ENCODE measurements around the gene RANGRF.

RANGRF gene

DNA sequence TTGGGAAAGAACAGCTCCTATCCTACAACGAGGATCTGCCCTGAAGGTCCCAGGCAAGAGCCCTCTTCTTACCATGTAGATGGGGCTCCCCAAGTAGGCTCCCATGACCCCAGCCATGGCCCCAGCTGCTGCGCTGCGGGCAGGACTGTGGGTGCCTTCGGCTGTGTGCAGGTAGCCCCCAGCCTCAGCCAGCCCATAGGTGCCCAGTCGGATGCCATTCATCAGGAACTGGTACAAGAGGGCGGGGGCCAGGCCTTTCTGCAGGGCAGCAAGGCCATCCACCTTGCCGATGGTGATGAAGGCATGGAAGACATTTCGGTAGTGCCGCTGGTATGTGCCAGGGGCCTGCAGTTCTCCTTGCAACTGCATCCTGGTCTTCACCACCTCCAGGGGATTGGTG is 5.9 kb downstream of the RANGRF start:
- CTCF ChIA-PET: interaction anchor here (0.6 kb wide), 1 partner anchor 35 kb away, joined by 4 read pairs; no protein-coding TSS in a partner anchor
- POLR2A ChIA-PET: interaction anchor here (1.0 to 3.4 kb wide), 14 partner anchors 15 to 171 kb away, joined by 3 to 52 read pairs (median 4); partner anchors contain the start of genes AURKB, CTC1, NDEL1 and PFAS
- TF ChIP-seq FOXM1 (IDR thresholded peaks at IDR 0.05; ENCODE audit: borderline replicate concordance) (no peak), ZNF384 (IDR thresholded peaks at IDR 0.05) (no peak), SP1 (IDR thresholded peaks at IDR 0.05) (no peak), FOXK2 (IDR thresholded peaks at IDR 0.05) (no peak), BHLHE40 (IDR thresholded peaks at IDR 0.05; ENCODE audit: borderline replicate concordance) (no peak), TARDBP (IDR thresholded peaks at IDR 0.05) (no peak), SUZ12 (IDR thresholded peaks at IDR 0.05) (no peak), LEF1 (IDR thresholded peaks at IDR 0.05; ENCODE audit: borderline replicate concordance) (no peak), L3MBTL2 (conservative IDR thresholded peaks at IDR 0.05) (no peak), NFRKB (IDR thresholded peaks at IDR 0.05) (no peak), ELF4 (IDR thresholded peaks at IDR 0.05) (no peak), FOXA1 (IDR thresholded peaks at IDR 0.05) (no peak), ARNT (IDR thresholded peaks at IDR 0.05) (no peak), HDGF (IDR thresholded peaks at IDR 0.05; ENCODE audit: borderline replicate concordance) (no peak), CTBP1 (IDR thresholded peaks at IDR 0.05; ENCODE audit: borderline replicate concordance) (no peak)
- TF ChIP-seq, protein P1, sequence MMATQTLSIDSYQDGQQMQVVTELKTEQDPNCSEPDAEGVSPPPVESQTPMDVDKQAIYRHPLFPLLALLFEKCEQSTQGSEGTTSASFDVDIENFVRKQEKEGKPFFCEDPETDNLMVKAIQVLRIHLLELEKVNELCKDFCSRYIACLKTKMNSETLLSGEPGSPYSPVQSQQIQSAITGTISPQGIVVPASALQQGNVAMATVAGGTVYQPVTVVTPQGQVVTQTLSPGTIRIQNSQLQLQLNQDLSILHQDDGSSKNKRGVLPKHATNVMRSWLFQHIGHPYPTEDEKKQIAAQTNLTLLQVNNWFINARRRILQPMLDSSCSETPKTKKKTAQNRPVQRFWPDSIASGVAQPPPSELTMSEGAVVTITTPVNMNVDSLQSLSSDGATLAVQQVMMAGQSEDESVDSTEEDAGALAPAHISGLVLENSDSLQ (IDR thresholded peaks at IDR 0.05): no peak
- DNase-seq (ENCODE audit: extremely low spot score): no peak

DNA sequence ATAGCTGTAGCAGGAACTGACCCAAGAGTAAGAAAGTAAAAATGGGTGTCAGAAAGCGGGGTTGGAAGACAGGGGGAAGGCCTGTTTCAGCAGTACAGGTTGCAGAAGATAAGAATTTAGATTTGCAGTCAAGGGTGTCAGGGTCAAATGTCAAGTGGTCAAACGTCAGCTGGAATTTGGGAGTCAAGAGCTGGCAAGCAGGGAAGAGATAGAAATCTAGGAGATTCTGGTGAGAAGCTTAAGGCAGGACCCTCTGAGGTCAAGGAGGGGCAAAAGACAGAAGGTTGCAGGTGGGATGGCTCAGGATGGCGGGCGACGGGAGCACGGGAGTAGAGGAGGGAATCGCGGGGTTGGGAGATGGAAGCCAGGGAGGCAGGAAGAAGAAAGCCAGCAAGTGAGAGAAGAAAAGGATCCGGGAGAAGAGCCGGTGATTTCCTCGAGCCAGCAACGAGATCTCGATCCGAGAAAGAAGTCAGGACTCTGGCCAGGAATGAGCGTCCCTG is 6.4 kb downstream of the RANGRF start:
- CTCF ChIA-PET: interaction anchor here (0.6 to 1.0 kb wide), 4 partner anchors 71 to 106 kb away, joined by 3 to 4 read pairs (median 4); partner anchors contain the start of gene KRABD2
- TF ChIP-seq SUZ12 (IDR thresholded peaks at IDR 0.05) (no peak), ARNT (IDR thresholded peaks at IDR 0.05) (no peak), L3MBTL2 (conservative IDR thresholded peaks at IDR 0.05) (peak; percentile 71), LEF1 (IDR thresholded peaks at IDR 0.05; ENCODE audit: borderline replicate concordance) (no peak), BHLHE40 (IDR thresholded peaks at IDR 0.05; ENCODE audit: borderline replicate concordance) (no peak), HDGF (IDR thresholded peaks at IDR 0.05; ENCODE audit: borderline replicate concordance) (peak; percentile 49; the same call in 1 of the 2 replicates), CTBP1 (IDR thresholded peaks at IDR 0.05; ENCODE audit: borderline replicate concordance) (no peak), FOXA1 (IDR thresholded peaks at IDR 0.05) (no peak), FOXM1 (IDR thresholded peaks at IDR 0.05; ENCODE audit: borderline replicate concordance) (no peak), FOXK2 (IDR thresholded peaks at IDR 0.05) (no peak), ZNF384 (IDR thresholded peaks at IDR 0.05) (no peak), TARDBP (IDR thresholded peaks at IDR 0.05) (no peak), ELF4 (IDR thresholded peaks at IDR 0.05) (no peak)
- TF ChIP-seq, protein P1 (IDR thresholded peaks at IDR 0.05): no peak
- DNase-seq (ENCODE audit: extremely low spot score): no peak
- POLR2A ChIA-PET: interaction anchor here (0.6 to 3.4 kb wide), 40 partner anchors 9 to 172 kb away, joined by 3 to 52 read pairs (median 4); partner anchors contain the start of genes AURKB, BORCS6, CTC1 and HES7

- no peak for DNase-seq (ENCODE audit: extremely low spot score)
- ChIA-PET POLR2A (interaction anchor here (1.1 to 1.4 kb wide), 3 partner anchors 52 to 127 kb away, joined by 4 to 6 read pairs (median 4); partner anchors contain the start of genes CTC1 and PFAS), CTCF (interaction anchor here (1.0 to 1.2 kb wide), 2 partner anchors 77 to 207 kb away, joined by 3 to 4 read pairs; no protein-coding TSS in a partner anchor)
- TF ChIP-seq, protein P1 (IDR thresholded peaks at IDR 0.05): 0 out of 2 replicates have a peak, but pooled peaks have one; percentile 31
- TF ChIP-seq CTBP1 (IDR thresholded peaks at IDR 0.05; ENCODE audit: borderline replicate concordance) (0 out of 2 replicates have a peak, but pooled peaks have one; percentile 29), SUZ12 (IDR thresholded peaks at IDR 0.05) (no peak)
These were observed 11.8 kb downstream of the RANGRF start for GRCh38 chr17:8300226-8300625.

DNA sequence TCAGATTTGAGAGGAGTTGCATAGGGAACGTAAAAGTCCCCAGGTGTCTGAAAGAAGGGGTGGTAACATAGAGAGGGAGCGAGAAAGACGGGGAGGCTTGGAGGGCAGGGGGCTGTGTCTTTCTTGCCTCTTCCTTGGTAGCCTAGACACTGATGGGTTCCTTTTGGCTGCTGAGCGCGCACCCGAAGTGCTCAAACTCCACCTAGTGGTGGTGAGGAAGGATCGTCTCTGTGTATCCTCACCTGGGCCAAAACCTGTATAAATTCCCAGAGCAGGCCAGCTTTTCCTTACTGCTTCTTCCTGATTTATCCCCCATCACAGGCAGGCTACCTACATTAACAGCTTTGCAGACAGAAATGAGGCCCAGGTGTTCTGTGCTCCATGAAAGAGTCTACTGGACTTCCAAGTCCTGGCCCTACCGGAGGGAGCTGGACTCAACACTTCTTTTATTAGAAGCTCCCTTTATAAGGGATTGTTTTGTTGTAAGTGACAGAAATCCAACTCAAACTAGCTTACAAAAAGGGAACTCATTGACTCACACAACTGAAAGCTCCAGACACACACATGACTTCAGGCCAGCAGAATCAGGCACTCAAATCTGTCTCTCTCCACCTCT is 12.3 kb downstream of the RANGRF start:
- POLR2A ChIA-PET: interaction anchor here (1.1 to 1.4 kb wide), 3 partner anchors 52 to 128 kb away, joined by 4 to 6 read pairs (median 4); partner anchors contain the start of genes CTC1 and PFAS
- DNase-seq (ENCODE audit: extremely low spot score): peak; percentile 81
- TF ChIP-seq FOXM1 (IDR thresholded peaks at IDR 0.05; ENCODE audit: borderline replicate concordance): no peak
- CTCF ChIA-PET: interaction anchor here (0.6 to 1.2 kb wide), 7 partner anchors 12 to 207 kb away, joined by 3 to 4 read pairs (median 3); partner anchors contain the start of gene RANGRF

DNA sequence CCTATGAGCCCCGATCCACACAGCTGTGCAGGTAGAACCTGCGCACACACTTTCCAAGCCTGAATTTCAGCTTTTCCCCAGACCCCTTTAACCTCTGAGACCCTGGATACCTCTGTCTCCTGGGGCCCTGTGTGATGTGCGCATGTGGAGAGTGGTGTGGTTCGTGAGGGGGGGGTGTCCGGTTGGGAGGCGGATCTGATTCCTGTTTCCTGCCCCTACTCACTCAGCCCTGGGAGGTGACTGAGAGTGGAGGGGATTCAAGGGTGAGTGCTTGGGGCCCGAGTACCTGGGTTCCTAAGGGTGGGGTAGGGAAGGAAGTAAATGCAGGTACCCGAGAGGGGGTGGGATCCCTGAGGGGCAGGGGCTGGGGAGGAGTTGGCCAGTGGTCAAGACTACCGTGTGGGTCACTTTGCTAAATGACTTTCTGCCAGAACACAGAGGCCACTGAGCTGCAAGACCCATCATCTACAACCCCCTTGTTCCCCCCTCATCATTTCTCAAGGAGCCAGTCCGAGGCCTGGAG is 22.2 kb downstream of the RANGRF start:
- no peak for DNase-seq (ENCODE audit: extremely low spot score)
- TF ChIP-seq ARNT (IDR thresholded peaks at IDR 0.05) (no peak), L3MBTL2 (conservative IDR thresholded peaks at IDR 0.05) (no peak), BHLHE40 (IDR thresholded peaks at IDR 0.05; ENCODE audit: borderline replicate concordance) (no peak), NFRKB (IDR thresholded peaks at IDR 0.05) (no peak), FOXM1 (IDR thresholded peaks at IDR 0.05; ENCODE audit: borderline replicate concordance) (no peak), HDGF (IDR thresholded peaks at IDR 0.05; ENCODE audit: borderline replicate concordance) (no peak), LEF1 (IDR thresholded peaks at IDR 0.05; ENCODE audit: borderline replicate concordance) (no peak), FOXK2 (IDR thresholded peaks at IDR 0.05) (no peak), SUZ12 (IDR thresholded peaks at IDR 0.05) (no peak)
- TF ChIP-seq, protein P1 (IDR thresholded peaks at IDR 0.05): no peak
- POLR2A ChIA-PET: no interaction called here
- CTCF ChIA-PET: no interaction called here
